ENCODE results near the gene GNG11.

- TF ChIP-seq CTCF (IDR thresholded peaks at IDR 0.05) (no peak), POLR2A (IDR thresholded peaks at IDR 0.05) (no peak)
Observed at GRCh38 chr7:93949423-93949822, 27.9 kb downstream of the GNG11 start.
